Cardiac muscle cell (in vitro differentiated cells and primary cell): Measurements from ENCODE around the gene CHST12. TPM values are rescaled to one million over a fixed set of nuclear protein-coding genes. Genes with fewer than 3 reads are reported as not detected.

ENCODE experiments used
- DNase-seq, 2 donors: peaks; one replicate each; pipeline versions ENCODE4 v3.0.0 to v3.0.0-alpha.2; 2010 to 2017; ENCODE audit warnings: low read depth in 1 of 2, low spot score in 1 of 2
- H3K27ac ChIP-seq: fragments of 200-600 bp; sonication (generic); 2 replicates; pipeline ENCODE4 v1.5.1; 2016
- H3K27me3 ChIP-seq: fragments of 200-600 bp; sonication (generic); 2 replicates; pipeline ENCODE4 v1.6.0; 2016; ENCODE audit warnings: control low read depth
- H3K36me3 ChIP-seq: fragments of 200-600 bp; sonication (generic); 2 replicates; pipeline ENCODE4 v1.5.1; 2016; ENCODE audit warnings: control low read depth
- H3K4me1 ChIP-seq: fragments of 200-600 bp; sonication (generic); 2 replicates; pipeline ENCODE4 v1.8.1; 2017; ENCODE audit warnings: low read depth, mild to moderate bottlenecking, mixed run types
- H3K4me3 ChIP-seq: fragments of 200-600 bp; sonication (generic); 2 replicates; pipeline ENCODE4 v1.5.1; 2016; ENCODE audit warnings: mild to moderate bottlenecking
- H3K9me3 ChIP-seq: fragments of 200-600 bp; sonication (generic); 2 replicates; pipeline ENCODE4 v1.5.1; 2017; ENCODE audit warnings: low read depth, mild to moderate bottlenecking, control low read depth
- polyA plus RNA-seq: library from polyadenylated mRNA; unstranded; fragments of >200 nt; fragmentation: Nextera tagmentation; extraction: Ambion mirVana; gene quantifications from 2 replicates; pipeline ENCODE4 v1.2.1, GENCODE V29; 2016
- total RNA-seq: library from RNA; depleted of rRNA; stranded (reverse); fragments of >200 nt; gene quantifications from 2 replicates; pipeline ENCODE4 v1.2.3, GENCODE V29; 2016
- TF ChIP-seq, protein P1 (sequence below): IDR thresholded peaks from 2 replicates; pipeline ENCODE4 v1.5.1; 2012; ENCODE audit warnings: low read depth, mild to moderate bottlenecking, low read length

Gene CHST12
- total and polyA plus RNA-seq, 2 experiments from 2014 or later = 25.6 to 26.8 TPM

DNA sequence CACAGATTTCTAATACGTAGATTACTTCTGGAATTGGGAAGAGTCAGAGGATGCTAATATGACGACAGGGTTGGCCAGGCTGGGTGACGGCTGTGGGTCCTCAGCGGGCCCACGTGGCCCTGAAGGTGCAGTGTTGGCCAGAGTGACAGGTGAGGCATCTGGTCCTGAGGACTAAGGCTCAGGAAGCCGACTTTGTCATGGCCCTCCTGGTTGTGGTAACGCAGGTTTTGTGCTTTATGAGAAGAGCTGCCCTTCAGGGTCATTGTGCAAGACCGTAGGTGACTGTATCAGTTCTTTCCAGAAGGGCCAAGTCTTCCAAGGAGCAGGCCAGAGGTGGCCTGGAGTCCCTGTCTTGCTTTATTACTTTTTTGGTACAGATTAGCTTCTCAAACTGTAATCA, 46.2 kb upstream of the CHST12 start:
- peaks cover 17% of the 10 kb centered on the region for H3K36me3 ChIP-seq
- TF ChIP-seq, protein P1, sequence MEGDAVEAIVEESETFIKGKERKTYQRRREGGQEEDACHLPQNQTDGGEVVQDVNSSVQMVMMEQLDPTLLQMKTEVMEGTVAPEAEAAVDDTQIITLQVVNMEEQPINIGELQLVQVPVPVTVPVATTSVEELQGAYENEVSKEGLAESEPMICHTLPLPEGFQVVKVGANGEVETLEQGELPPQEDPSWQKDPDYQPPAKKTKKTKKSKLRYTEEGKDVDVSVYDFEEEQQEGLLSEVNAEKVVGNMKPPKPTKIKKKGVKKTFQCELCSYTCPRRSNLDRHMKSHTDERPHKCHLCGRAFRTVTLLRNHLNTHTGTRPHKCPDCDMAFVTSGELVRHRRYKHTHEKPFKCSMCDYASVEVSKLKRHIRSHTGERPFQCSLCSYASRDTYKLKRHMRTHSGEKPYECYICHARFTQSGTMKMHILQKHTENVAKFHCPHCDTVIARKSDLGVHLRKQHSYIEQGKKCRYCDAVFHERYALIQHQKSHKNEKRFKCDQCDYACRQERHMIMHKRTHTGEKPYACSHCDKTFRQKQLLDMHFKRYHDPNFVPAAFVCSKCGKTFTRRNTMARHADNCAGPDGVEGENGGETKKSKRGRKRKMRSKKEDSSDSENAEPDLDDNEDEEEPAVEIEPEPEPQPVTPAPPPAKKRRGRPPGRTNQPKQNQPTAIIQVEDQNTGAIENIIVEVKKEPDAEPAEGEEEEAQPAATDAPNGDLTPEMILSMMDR = no peak
- H3K4me3 ChIP-seq = no peak overlapping the region
- no peaks in the 10 kb centered on the region for H3K9me3 ChIP-seq
- no peaks in the 10 kb centered on the region for H3K27me3 ChIP-seq
- no peak overlapping the region for H3K27ac ChIP-seq
- peaks cover 14% of the 10 kb centered on the region for H3K4me1 ChIP-seq
- no peak for DNase-seq

DNA sequence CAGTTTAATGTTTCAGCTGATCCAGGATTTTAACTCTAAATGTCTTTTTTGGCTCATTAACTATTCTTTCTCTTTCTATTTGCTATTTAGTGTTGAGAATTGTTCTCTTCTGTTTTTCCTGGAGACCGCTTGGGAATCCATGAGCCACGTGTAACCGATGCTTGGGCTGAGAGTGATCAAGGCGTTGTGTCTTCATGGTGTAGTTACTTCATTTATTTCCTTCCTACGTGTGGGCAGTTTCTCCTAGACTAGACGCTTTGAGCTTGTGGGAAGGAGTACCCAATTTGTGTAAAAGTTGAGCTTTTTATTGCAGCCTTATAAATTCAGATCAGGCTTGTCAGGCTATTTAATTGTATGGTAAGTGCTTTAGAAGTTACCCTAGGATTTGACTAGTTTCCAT, 45.8 kb upstream of the CHST12 start:
- H3K4me1 ChIP-seq = peaks cover 14% of the 10 kb centered on the region
- peaks cover 21% of the 10 kb centered on the region for H3K36me3 ChIP-seq
- TF ChIP-seq, protein P1 = no peak
- H3K27me3 ChIP-seq = no peaks in the 10 kb centered on the region
- H3K27ac ChIP-seq = no peak overlapping the region
- no peak for DNase-seq
- H3K9me3 ChIP-seq = no peaks in the 10 kb centered on the region
- H3K4me3 ChIP-seq = no peak overlapping the region

DNA sequence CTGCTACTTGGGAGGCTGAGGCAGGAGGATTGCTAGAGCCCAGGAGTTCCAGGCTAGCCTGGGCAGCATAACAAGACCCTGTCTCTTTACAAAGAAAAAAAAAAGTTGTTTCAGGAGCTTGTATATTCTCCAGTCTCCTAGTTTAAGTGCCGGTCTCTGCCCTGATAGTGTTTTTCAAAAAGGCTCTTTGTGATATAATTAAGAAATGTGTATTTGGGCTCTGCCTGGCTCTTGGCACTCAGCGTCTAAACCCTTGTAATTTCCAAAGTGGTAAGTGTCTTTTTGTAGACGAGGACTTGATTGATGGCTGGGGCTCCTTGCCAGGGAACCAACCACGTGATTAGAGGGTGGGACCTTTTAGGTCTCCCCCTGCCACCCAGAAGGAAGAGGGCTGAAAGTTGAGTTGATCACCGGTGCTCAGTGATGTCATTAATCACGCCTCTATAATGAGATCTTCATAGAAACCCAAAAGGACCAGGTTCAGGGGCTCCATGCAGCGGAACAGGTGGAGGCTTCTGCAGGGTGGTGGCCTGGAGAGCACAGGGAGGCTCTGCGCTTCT, 44.4 kb upstream of the CHST12 start:
- H3K36me3 ChIP-seq = peaks cover 35% of the 10 kb centered on the region
- H3K27ac ChIP-seq = peak overlapping the region; percentile 14

DNA sequence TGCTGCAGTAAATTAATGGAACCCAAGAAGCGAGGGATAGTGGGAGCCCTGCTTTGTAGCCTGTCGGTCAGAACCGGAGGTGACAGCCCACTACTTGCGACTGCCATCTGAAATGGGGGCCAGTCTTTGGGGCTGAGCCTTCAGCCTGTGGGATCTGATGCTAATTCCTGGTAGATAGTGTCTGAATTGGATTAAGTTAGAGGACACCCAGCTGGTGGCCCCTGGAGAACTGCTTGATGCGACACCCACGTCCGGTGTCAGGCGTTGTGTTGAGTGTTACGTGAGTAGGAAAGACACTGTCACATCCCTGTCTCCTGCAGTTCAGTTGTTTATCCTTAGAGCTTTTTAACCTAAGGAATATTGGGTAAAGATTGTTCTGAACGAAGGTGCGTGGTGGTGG, 43.8 kb upstream of the CHST12 start:
- H3K27ac ChIP-seq = no peak overlapping the region
- H3K4me1 ChIP-seq = peaks cover 14% of the 10 kb centered on the region
- peaks cover 40% of the 10 kb centered on the region for H3K36me3 ChIP-seq
- DNase-seq = no peak
- no peaks in the 10 kb centered on the region for H3K9me3 ChIP-seq
- no peaks in the 10 kb centered on the region for H3K27me3 ChIP-seq
- TF ChIP-seq, protein P1 = no peak
- no peak overlapping the region for H3K4me3 ChIP-seq

More for the DNA sequence above, 44.4 kb upstream of the CHST12 start:
- TF ChIP-seq, protein P1 = no peak
- no peak overlapping the region for H3K4me3 ChIP-seq
- peaks cover 14% of the 10 kb centered on the region for H3K4me1 ChIP-seq
- no peaks in the 10 kb centered on the region for H3K9me3 ChIP-seq
- H3K27me3 ChIP-seq = no peaks in the 10 kb centered on the region
- no peak for DNase-seq

DNA sequence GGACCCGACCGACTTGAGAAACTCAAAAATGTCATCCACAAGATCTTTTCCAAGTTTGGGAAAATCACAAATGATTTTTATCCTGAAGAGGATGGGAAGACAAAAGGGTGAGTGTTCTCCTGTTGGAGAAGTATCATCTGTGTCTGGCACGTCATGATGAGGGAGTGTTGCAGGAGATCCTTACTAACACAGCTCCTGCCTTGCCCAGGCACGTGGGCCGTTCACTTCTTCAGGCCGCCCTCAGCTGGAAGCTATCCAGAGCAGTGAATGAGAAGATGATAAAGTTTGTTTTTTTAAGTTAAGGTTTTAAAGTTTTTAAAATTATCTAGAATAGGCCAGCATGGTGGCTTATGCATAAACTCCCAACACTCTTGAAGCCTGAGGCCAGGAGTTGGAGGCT, 42.6 kb upstream of the CHST12 start:
- peak in 1 of 2 donors; percentile 86 for DNase-seq
- H3K27ac ChIP-seq = no peak overlapping the region
- H3K9me3 ChIP-seq = no peaks in the 10 kb centered on the region
- H3K4me1 ChIP-seq = peaks cover 13% of the 10 kb centered on the region
- TF ChIP-seq, protein P1 = no peak
- H3K4me3 ChIP-seq = no peak overlapping the region
- H3K27me3 ChIP-seq = no peaks in the 10 kb centered on the region
- peaks cover 49% of the 10 kb centered on the region for H3K36me3 ChIP-seq
